DND-41 (cell line): ENCODE data around the gene PLSCR3.

Source experiments
- ATAC-seq: fragments of 200-7000 bp; cut with Tn5 transposase; 3 replicates; pipeline ENCODE4 v1.9.1; 2021; ENCODE audit warnings: low read depth; ENCODE audit not compliant: insufficient read depth
- DNase-seq: peaks from one replicate; pipeline ENCODE4 v3.0.0-alpha.2; 2020
- H2AFZ ChIP-seq: 2 replicates; pipeline ENCODE4 v1.6.0; 2012; ENCODE audit warnings: low read depth, low read length
- H3K27ac ChIP-seq: 2 replicates; pipeline ENCODE4 v1.5.1; 2012; ENCODE audit warnings: low read length, inconsistent platforms
- H3K27me3 ChIP-seq: fragments of 200-600 bp; sonication (generic); 2 replicates; pipeline ENCODE4 v1.6.0; 2012; ENCODE audit warnings: low read length, mild to moderate bottlenecking, inconsistent platforms; ENCODE audit not compliant: insufficient read depth, poor library complexity
- H3K36me3 ChIP-seq: 2 replicates; pipeline ENCODE4 v1.5.1; 2012; ENCODE audit warnings: low read length, inconsistent platforms; ENCODE audit not compliant: insufficient read depth
- H3K4me1 ChIP-seq: 2 replicates; pipeline ENCODE4 v1.5.1; 2012; ENCODE audit warnings: mild to moderate bottlenecking, low read length; ENCODE audit not compliant: insufficient read depth
- H3K4me2 ChIP-seq: 2 replicates; pipeline ENCODE4 v1.6.0; 2012; ENCODE audit warnings: mild to moderate bottlenecking, moderate library complexity, low read length, inconsistent platforms; ENCODE audit not compliant: insufficient read depth
- H3K4me3 ChIP-seq, 2 experiments: fragments of 200-600 bp in 1 of 2; shearing (Covaris generic) in 1 of 2; 2 replicates each; pipeline ENCODE4 v1.5.1; 2012 to 2016; ENCODE audit warnings: inconsistent platforms in 2 of 2, low read length in 2 of 2, mild to moderate bottlenecking in 2 of 2, low read depth in 1 of 2, moderate library complexity in 1 of 2
- H3K79me2 ChIP-seq: 2 replicates; pipeline ENCODE4 v1.6.0; 2012; ENCODE audit warnings: low read length, inconsistent platforms; ENCODE audit not compliant: insufficient read depth
- H3K9ac ChIP-seq: 2 replicates; pipeline ENCODE4 v1.6.0; 2012; ENCODE audit warnings: low read depth, mild to moderate bottlenecking, inconsistent platforms, low read length, moderate library complexity
- H3K9me3 ChIP-seq: 2 replicates; pipeline ENCODE4 v1.5.1; 2012; ENCODE audit warnings: low read length, moderate library complexity, mild to moderate bottlenecking, inconsistent platforms; ENCODE audit not compliant: insufficient read depth, severe bottlenecking
- H4K20me1 ChIP-seq: 2 replicates; pipeline ENCODE4 v1.6.0; 2012; ENCODE audit warnings: low read length; ENCODE audit not compliant: insufficient read depth
- CTCF ChIP-seq: IDR thresholded peaks from 2 replicates; pipeline ENCODE4 v1.5.1; 2012; ENCODE audit warnings: borderline replicate concordance, low read length, moderate library complexity, mild to moderate bottlenecking; ENCODE audit not compliant: poor library complexity, severe bottlenecking; ENCODE audit errors: extremely low read depth
- EZH2 ChIP-seq: IDR thresholded peaks from 3 replicates; pipeline ENCODE4 v1.6.1; 2012; ENCODE audit warnings: borderline replicate concordance, low read depth, mild to moderate bottlenecking, moderate library complexity, low read length, inconsistent platforms; ENCODE audit not compliant: severe bottlenecking

Gene PLSCR3

GRCh38 chr17:7426203-7426863 is 32.0 kb upstream of the PLSCR3 start:
- Histone ChIP-seq H2AFZ (no peak overlapping the region), H3K27me3 (no peaks in the 10 kb centered on the region), H3K9ac (no peak overlapping the region), H3K4me2 (no peak overlapping the region), H4K20me1 (no peaks in the 10 kb centered on the region; the same call in 1 of the 2 replicates), H3K79me2 (no peaks in the 10 kb centered on the region), H3K36me3 (no peaks in the 10 kb centered on the region), H3K4me3 (no peak overlapping the region), H3K4me1 (no peaks in the 10 kb centered on the region), H3K9me3 (no peaks in the 10 kb centered on the region), H3K27ac (no peak overlapping the region)
- TF ChIP-seq CTCF (no peak), EZH2 (no peak)
- ATAC-seq (no peak), DNase-seq (no peak)

GRCh38 chr17:7425756-7426155 is 31.4 kb upstream of the PLSCR3 start:
- Histone ChIP-seq H3K79me2 (no peaks in the 10 kb centered on the region), H3K27me3 (no peaks in the 10 kb centered on the region), H3K27ac (no peak overlapping the region), H2AFZ (no peak overlapping the region), H3K4me1 (no peaks in the 10 kb centered on the region), H4K20me1 (no peaks in the 10 kb centered on the region; the same call in 1 of the 2 replicates), H3K36me3 (no peaks in the 10 kb centered on the region), H3K4me3 (no peak overlapping the region), H3K9me3 (no peaks in the 10 kb centered on the region), H3K9ac (no peak overlapping the region), H3K4me2 (no peak overlapping the region)
- ATAC-seq, result no peak
- TF ChIP-seq CTCF (no peak), EZH2 (no peak)
- DNase-seq, result no peak

GRCh38 chr17:7425316-7425715 is 31.0 kb upstream of the PLSCR3 start, which contains the start of gene SPEM2:
TSS of gene SPEM2 (plus strand) at chr17:7425616. CDS start at chr17:7425689, 73 bp downstream.
- no peak for TF ChIP-seq EZH2
- TF ChIP-seq CTCF, result no peak
- no peak within 1 kb of the TSS for H3K27ac ChIP-seq
- H3K4me3 ChIP-seq, result no peak within 1 kb of the TSS
- H3K9ac ChIP-seq, result no peak within 1 kb of the TSS
- H3K9me3 ChIP-seq, result no peaks in the 10 kb centered on the region
- no peaks in the 10 kb centered on the region for H3K4me1 ChIP-seq
- ATAC-seq (no peak), DNase-seq (no peak)
- no peaks in the 10 kb centered on the region for H3K27me3 ChIP-seq
- H4K20me1 ChIP-seq, result no peaks in the 10 kb centered on the region; the same call in 1 of the 2 replicates
- no peaks in the 10 kb centered on the region for H3K36me3 ChIP-seq
- no peaks in the 10 kb centered on the region for H3K79me2 ChIP-seq
- H3K4me2 ChIP-seq, result no peak within 1 kb of the TSS
- H2AFZ ChIP-seq, result no peak within 1 kb of the TSS
